Coronary artery (tissue), 2 donors: ENCODE data around the gene NCOA6.
"Not testable (repeated sequence)": the region's sequence is repeated elsewhere in the genome, so short reads cannot be mapped to it uniquely, and the experiment has no call there.

ENCODE experiments used
- DNase-seq: peaks from one replicate; pipeline ENCODE4 v3.0.0-alpha.2; 2017; ENCODE audit warnings: low spot score
- H3K27ac ChIP-seq, 2 donors: fragments of 200-600 bp; sonication (generic); one replicate each; pipeline ENCODE4 v1.5.1; 2016 to 2019
- H3K4me3 ChIP-seq: fragments of 200-600 bp; sonication (generic); 2 replicates; pipeline ENCODE4 v1.5.1; 2016; ENCODE audit warnings: mild to moderate bottlenecking, moderate library complexity
- CTCF ChIP-seq: fragments of 200-600 bp; sonication (generic); IDR thresholded peaks from one replicate; pipeline ENCODE4 v1.5.1; 2019; ENCODE audit warnings: antibody characterized with exemption

Gene NCOA6

DNA sequence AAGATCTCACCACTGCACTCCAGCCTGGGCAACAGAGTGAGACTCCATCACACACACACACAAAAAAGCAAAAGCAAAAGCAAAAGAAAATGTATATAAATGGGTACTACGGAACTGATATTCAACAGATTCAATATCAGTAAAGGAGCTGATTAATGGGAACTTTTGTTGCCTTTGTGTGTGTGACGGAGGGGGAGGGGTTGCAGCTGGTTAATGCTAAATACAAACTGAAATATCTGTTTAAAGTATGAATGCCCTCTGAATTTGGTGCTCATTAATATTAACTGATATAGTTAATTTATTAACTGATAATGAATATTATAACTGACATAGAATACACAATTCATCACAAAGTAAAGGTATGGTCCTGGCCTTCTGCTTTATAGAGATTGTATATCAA is 8.4 kb downstream of the NCOA6 start:
- DNase-seq, result no peak
- no peak for TF ChIP-seq CTCF
- Histone ChIP-seq H3K27ac (no peak overlapping the region), H3K4me3 (no peak overlapping the region)

- Histone ChIP-seq H3K4me3 (no peak overlapping the region), H3K27ac (no peak overlapping the region)
- no peak for TF ChIP-seq CTCF
- DNase-seq, result no peak
Measured at GRCh38 chr20:34815636-34816035, 9.8 kb downstream of the NCOA6 start.

DNA sequence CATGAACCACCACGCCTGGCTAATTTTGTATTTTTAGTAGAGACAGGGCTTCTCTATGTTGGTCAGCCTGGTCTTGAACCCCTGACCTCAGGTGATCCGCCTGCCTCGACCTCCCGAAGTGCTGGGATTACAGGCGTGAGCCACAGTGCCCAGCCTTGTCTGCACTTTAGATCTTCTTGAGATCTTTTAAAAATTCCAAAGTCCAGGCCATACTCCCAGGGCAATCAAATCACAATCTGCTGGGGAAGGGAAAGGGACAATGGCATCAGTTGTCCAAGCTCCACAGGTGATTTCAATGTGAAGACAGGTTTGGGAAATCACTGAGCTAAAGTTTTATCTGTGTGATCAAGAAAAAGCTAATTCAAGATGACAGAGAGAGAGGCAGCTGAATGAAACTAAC is 16.9 kb downstream of the NCOA6 start:
- no peak for DNase-seq

GRCh38 chr20:34807944-34808465 is 17.4 kb downstream of the NCOA6 start:
- H3K4me3 ChIP-seq, DNase-seq, H3K27ac ChIP-seq: not testable (repeated sequence)

More for the DNA sequence above, 16.9 kb downstream of the NCOA6 start:
- no peak overlapping the region for H3K27ac ChIP-seq
- no peak overlapping the region for H3K4me3 ChIP-seq
- TF ChIP-seq CTCF, result no peak

DNA sequence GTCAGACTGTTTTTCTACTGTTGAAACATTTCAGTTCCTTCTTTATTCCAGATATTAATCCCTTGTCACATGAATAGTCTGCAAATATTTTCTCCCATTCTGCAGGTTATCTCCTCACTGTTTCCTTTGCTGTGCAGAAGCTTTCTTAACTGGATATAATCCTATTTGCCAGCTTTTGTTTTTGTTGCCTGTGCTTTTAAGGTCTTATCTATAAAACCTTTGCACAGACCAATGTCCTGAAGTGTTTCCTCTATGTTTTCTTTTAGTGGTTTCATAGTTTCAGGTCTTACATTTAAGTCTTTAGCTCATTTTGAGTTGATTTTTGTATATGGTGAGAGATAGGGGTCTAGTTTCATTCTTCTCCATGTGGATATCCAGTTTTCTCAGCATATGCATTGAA is 19.2 kb downstream of the NCOA6 start:
- no peak overlapping the region for H3K27ac ChIP-seq
- no peak for TF ChIP-seq CTCF
- H3K4me3 ChIP-seq, result no peak overlapping the region
- DNase-seq, result no peak

DNA sequence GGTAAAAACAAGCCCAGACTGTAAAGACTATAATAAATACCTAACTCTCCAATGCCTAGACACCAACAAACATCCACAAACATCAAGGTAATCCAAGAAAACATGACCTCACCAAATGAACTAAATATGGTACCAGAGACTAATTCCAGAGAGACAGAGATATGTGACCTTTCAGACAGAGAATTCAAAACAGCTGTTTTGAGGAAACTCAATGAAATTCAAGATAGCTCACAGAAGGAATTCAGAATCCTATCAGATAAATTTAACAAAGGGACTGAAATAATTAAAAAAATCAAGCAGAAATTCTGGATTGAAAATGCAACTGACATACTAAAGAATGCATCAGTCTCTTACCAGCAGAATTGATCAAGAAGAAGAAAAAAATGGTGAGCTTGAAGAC is 26.6 kb downstream of the NCOA6 start:
- Histone ChIP-seq H3K27ac (no peak overlapping the region), H3K4me3 (no peak overlapping the region)
- TF ChIP-seq CTCF, result no peak
- DNase-seq, result no peak

GRCh38 chr20:34798328-34798727 is 27.1 kb downstream of the NCOA6 start:
- Histone ChIP-seq H3K27ac (no peak overlapping the region), H3K4me3 (no peak overlapping the region)
- no peak for DNase-seq
- TF ChIP-seq CTCF, result no peak
